Psoas muscle (tissue), 8 donors: Measurements from ENCODE around the gene USP54. TPM values are rescaled to one million over a fixed set of nuclear protein-coding genes. Genes with fewer than 3 reads are reported as not detected.

Experiments
- ATAC-seq, 4 donors: fragments of 200-7000 bp; cut with Tn5 transposase; one replicate each; pipeline ENCODE4 v1.9.1; 2020; ENCODE audit warnings: moderate library complexity in 3 of 4, mild to moderate bottlenecking in 2 of 4
- DNase-seq, 2 donors: peaks; one replicate each; pipeline ENCODE4 v3.0.0-alpha.2; 2020
- H3K27ac ChIP-seq: fragments of 200-600 bp; one replicate; pipeline ENCODE4 v1.8.0; 2022
- H3K27me3 ChIP-seq, 3 donors: fragments of 200-600 bp in 1 of 3; one replicate each; pipeline versions ENCODE4 v1.6.1 to v1.8.0; 2013 to 2022; ENCODE audit warnings: low read length in 2 of 3, mild to moderate bottlenecking in 2 of 3, moderate library complexity in 1 of 3; ENCODE audit not compliant: insufficient read depth in 3 of 3
- H3K36me3 ChIP-seq, 2 donors: fragments of 200-600 bp in 1 of 2; one replicate each; pipeline versions ENCODE4 v1.6.1 to v1.8.0; 2013 to 2022; ENCODE audit warnings: low read depth in 1 of 2, mild to moderate bottlenecking in 1 of 2, moderate library complexity in 1 of 2; ENCODE audit not compliant: insufficient read depth in 1 of 2
- H3K4me1 ChIP-seq: fragments of 200-600 bp; one replicate; pipeline ENCODE4 v1.8.0; 2022
- H3K4me3 ChIP-seq: fragments of 200-600 bp; one replicate; pipeline ENCODE4 v1.8.0; 2022; ENCODE audit warnings: mild to moderate bottlenecking
- H3K9me3 ChIP-seq: fragments of 200-600 bp; one replicate; pipeline ENCODE4 v1.8.0; 2022
- WGBS, 3 donors: extraction: QIAGEN DNeasy Blood & Tissue Kit; methylation state at CpG; one replicate each; pipeline versions ENCODE4 v1.1.6 to v1.1.7; 2013; 5-methylcytosine and 5-hydroxymethylcytosine counted together
- intact Hi-C, 2 donors: fragments of 100-400 bp; cut with DNase I; formaldehyde crosslinking; loops; one replicate each; pipeline versions ENCODE4 v1.11.0 to v1.14.2; 2022
- polyA plus RNA-seq, 3 donors: library from polyadenylated mRNA; stranded (reverse); fragments of 200-250 nt; gene quantifications; one replicate each; pipeline ENCODE4 v1.2.3, GENCODE V29; 2013
- total RNA-seq, 4 donors: library from RNA; stranded (reverse); fragmentation: NEBNext Ultra II Directional in 2 of 4; extraction: Animal tissue kit (Norgen Biotek cat#: 25700) in 2 of 4; gene quantifications; one replicate each; pipeline versions ENCODE4 v1.2.1 to v1.2.4, GENCODE V29; 2021 to 2023
- TF ChIP-seq, protein P1 (sequence below): fragments of 200-600 bp; IDR thresholded peaks from one replicate; pipeline ENCODE4 v1.8.0; 2022; ENCODE audit warnings: antibody characterized with exemption
- donor health status: healthy with polysubstance abuse.
- donor health status: DM: no; HTN: no; CAD: no; lungs with moderate emphysema.
- donor health status: Bipolar disorder and iron deficiency.
- donor health status: healthy.
- donor health status: DM: yes; HTN: yes; CAD: no.
- donor health status: DM: no; HTN: no; CAD: no.
- donor health status: DM: no; HTN: no; CAD: no.
- donor health status: DM: yes; HTN: yes; CAD: no.

USP54 gene
- total and polyA plus RNA-seq, 7 donors, result 32.6 to 216 (median 65.9) TPM

DNA sequence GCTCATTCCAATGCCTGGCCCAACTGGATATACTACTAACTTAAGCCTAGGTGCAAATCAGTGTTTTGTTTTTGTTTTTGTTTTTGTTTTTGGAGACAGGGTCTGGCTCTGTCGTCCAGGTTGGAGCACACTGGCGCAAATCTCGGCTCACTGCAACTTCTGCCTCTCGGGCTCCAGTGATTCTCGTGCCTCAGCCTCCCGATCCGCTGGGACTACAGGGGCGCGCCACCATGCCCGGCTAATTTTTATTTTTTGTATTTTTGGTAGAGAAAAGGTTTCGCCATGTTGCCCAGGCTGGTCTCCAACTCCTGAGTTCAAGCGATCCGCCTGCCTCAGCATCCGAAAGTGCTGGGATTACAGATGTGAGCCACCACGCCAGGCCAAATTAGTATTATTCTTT lies 96.9 kb downstream of the USP54 start:
- Histone ChIP-seq H3K27ac (peak overlapping the region; percentile 96), H3K9me3 (no peaks in the 10 kb centered on the region), H3K4me3 (peak overlapping the region; percentile 90), H3K4me1 (peaks cover 54% of the 10 kb centered on the region), H3K36me3 (peaks cover 0 to 23% of the 10 kb centered on the region in 2 donors), H3K27me3 (no peaks in the 10 kb centered on the region)
- WGBS, 3 donors, result 66 to 83% (median 74%) methylated on average over 15 of the region's 15 CpGs
- TF ChIP-seq, protein P1, sequence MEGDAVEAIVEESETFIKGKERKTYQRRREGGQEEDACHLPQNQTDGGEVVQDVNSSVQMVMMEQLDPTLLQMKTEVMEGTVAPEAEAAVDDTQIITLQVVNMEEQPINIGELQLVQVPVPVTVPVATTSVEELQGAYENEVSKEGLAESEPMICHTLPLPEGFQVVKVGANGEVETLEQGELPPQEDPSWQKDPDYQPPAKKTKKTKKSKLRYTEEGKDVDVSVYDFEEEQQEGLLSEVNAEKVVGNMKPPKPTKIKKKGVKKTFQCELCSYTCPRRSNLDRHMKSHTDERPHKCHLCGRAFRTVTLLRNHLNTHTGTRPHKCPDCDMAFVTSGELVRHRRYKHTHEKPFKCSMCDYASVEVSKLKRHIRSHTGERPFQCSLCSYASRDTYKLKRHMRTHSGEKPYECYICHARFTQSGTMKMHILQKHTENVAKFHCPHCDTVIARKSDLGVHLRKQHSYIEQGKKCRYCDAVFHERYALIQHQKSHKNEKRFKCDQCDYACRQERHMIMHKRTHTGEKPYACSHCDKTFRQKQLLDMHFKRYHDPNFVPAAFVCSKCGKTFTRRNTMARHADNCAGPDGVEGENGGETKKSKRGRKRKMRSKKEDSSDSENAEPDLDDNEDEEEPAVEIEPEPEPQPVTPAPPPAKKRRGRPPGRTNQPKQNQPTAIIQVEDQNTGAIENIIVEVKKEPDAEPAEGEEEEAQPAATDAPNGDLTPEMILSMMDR, result no peak
- ATAC-seq (no peak), DNase-seq (no peak)
- intact Hi-C loops, result loop anchor here in 1 of 2 donors (5.0 kb wide), 1 partner anchor 62 kb away; the partner anchor contains the start of gene MSS51

DNA sequence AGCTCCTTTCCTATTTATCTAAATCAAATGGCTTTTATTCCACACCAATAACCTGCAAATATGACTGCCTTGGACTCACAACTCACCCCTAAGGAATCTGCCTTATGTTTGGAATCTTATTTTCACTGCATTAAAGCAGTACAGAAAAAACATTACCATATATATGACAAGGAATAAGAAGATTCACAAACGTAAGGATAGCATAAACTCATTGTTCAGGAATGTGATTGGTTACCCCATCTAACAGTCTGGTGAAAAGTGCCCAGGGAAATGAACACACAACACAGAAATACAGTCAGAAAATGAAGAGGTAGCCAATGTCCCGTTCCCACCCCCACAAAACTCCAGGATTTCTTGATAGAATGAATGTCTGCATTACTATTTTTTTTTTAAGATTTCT lies 97.4 kb downstream of the USP54 start:
- H3K36me3 ChIP-seq, result peaks cover 0 to 22% of the 10 kb centered on the region in 2 donors
- H3K4me3 ChIP-seq, result peak overlapping the region; percentile 90
- peaks cover 54% of the 10 kb centered on the region for H3K4me1 ChIP-seq
- H3K27me3 ChIP-seq, result no peaks in the 10 kb centered on the region
- peak overlapping the region; percentile 96 for H3K27ac ChIP-seq
- intact Hi-C loops, result loop anchor here in 1 of 2 donors (5.0 kb wide), 1 partner anchor 61 kb away; the partner anchor contains the start of gene MSS51
- WGBS, 3 donors, result 21 to 32% (median 23%) methylated on average over 2 of the region's 2 CpGs
- no peak for ATAC-seq
- TF ChIP-seq, protein P1, result no peak
- no peak for DNase-seq
- H3K9me3 ChIP-seq, result no peaks in the 10 kb centered on the region

DNA sequence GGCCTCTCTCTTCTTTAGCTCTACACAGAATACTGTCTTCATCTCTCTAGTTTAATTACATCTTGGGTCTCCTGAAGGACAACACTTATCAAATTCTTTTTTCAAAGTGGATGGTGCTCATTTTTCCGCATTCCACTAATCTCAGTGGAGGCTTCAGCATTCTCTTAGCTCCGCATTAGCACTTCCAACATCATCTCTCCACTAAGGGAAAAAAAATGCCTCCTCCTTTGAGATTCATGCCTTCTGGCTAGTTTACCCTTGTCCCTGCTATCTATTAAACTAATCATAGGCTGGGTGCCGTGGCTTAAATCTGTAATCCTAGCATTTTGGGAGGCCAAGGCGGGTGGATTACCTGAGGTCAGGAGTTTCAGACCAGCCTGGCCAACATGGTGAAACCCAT lies 104.5 kb downstream of the USP54 start:
- peaks cover 19% of the 10 kb centered on the region for H3K4me1 ChIP-seq
- DNase-seq (no peak), ATAC-seq (no peak)
- no peaks in the 10 kb centered on the region for H3K9me3 ChIP-seq
- intact Hi-C loops, result no loop called here
- H3K27ac ChIP-seq, result peak overlapping the region; percentile 6
- peaks cover 0 to 16% of the 10 kb centered on the region in 2 donors for H3K36me3 ChIP-seq
- no peak overlapping the region for H3K4me3 ChIP-seq
- H3K27me3 ChIP-seq, result no peaks in the 10 kb centered on the region
- TF ChIP-seq, protein P1, result no peak
- WGBS, 3 donors, result 84 to 92% (median 85%) methylated on average over 4 of the region's 4 CpGs

DNA sequence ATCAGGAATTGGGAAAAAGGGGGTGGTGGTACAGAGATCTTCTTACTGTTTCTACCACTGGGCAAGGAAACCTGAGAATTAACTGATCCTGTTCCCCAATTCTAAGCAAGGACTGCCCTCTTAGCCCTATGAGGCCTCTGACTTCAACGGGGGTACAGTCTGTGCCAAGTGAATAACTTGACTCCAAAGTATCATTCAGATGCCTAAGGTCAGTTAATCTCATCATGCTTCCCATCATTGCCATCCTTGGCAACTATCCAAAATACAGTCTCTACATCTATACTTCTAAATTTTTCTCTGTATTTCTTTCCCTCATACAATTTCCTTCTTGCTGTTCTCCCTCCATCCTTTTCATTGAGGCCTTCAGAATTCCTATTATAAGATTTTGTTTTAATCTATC lies 105.8 kb downstream of the USP54 start:
- no peak overlapping the region for H3K27ac ChIP-seq
- 21 to 30% (median 29%) methylated on average over 1 of the region's 1 CpG for WGBS, 3 donors
- H3K27me3 ChIP-seq, result no peaks in the 10 kb centered on the region
- peaks cover 10% of the 10 kb centered on the region for H3K4me1 ChIP-seq
- DNase-seq (no peak), ATAC-seq (peak; percentile 44 to 77 (median 62))
- intact Hi-C loops, result no loop called here
- peaks cover 0 to 16% of the 10 kb centered on the region in 2 donors for H3K36me3 ChIP-seq
- H3K4me3 ChIP-seq, result no peak overlapping the region
- TF ChIP-seq, protein P1, result no peak
- no peaks in the 10 kb centered on the region for H3K9me3 ChIP-seq

DNA sequence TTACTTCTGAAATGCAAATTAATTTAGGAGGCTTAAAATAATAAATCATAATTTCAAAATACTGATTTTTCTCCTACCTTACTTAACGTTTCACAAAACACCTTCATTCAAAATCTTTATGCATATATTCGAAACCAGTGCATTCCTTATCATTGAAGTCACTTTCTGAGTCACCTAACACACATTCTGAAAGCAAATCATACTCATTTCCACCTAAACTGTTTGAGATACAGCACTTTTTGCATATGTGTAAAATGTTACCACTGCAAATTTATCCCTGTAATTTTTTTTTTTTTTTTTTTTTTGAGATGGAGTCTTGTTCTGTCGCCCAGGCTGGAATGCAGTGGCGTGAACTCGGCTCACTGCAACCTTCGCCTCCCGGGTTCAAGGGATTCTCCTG lies 111.0 kb downstream of the USP54 start:
- H3K4me3 ChIP-seq, result no peak overlapping the region
- H3K27me3 ChIP-seq, result no peaks in the 10 kb centered on the region
- ATAC-seq (no peak), DNase-seq (no peak)
- WGBS, 3 donors, result 75 to 90% (median 83%) methylated on average over 7 of the region's 7 CpGs
- H3K27ac ChIP-seq, result peak overlapping the region; percentile 20
- H3K36me3 ChIP-seq, result peaks cover 4 to 54% of the 10 kb centered on the region in 2 donors
- H3K4me1 ChIP-seq, result no peaks in the 10 kb centered on the region
- intact Hi-C loops, result no loop called here
- H3K9me3 ChIP-seq, result no peaks in the 10 kb centered on the region
- TF ChIP-seq, protein P1, result no peak
